ENCODE data around the gene IER3. TPM values are rescaled to one million over a fixed set of nuclear protein-coding genes. Genes with fewer than 3 reads are reported as not detected.

Gene IER3
- total and polyA plus RNA-seq, 2 of the 13 experiments (the other 11 are each of a cell fraction or from before 2014, with no cell fraction given) = 51.1 to 131 TPM

- TF ChIP-seq ZNF646 (CRISPR knock-in tag; IDR thresholded peaks at IDR 0.05) = no peak
- TF ChIP-seq, protein P1, sequence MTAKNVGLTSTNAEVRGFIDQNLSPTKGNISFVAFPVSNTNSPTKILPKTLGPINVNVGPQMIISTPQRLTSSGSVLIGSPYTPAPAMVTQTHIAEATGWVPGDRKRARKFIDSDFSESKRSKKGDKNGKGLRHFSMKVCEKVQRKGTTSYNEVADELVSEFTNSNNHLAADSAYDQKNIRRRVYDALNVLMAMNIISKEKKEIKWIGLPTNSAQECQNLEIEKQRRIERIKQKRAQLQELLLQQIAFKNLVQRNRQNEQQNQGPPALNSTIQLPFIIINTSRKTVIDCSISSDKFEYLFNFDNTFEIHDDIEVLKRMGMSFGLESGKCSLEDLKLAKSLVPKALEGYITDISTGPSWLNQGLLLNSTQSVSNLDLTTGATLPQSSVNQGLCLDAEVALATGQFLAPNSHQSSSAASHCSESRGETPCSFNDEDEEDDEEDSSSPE (CRISPR knock-in tag; IDR thresholded peaks at IDR 0.05) = peak; percentile 97
- no peak for TF ChIP-seq TOPORS (CRISPR knock-in tag; IDR thresholded peaks at IDR 0.05)
- TF ChIP-seq ELF3 (CRISPR knock-in tag; IDR thresholded peaks at IDR 0.05) = no peak
- TF ChIP-seq ZNF83 (CRISPR knock-in tag; IDR thresholded peaks at IDR 0.05; ENCODE audit: borderline replicate concordance) = no peak; the same call in 1 of the 2 replicates
- TF ChIP-seq KLF12 (CRISPR knock-in tag; IDR thresholded peaks at IDR 0.05; ENCODE audit: borderline replicate concordance) = peak; percentile 91; the same call in 1 of the 2 replicates
- peak; percentile 74; the same call in 1 of the 2 replicates for TF ChIP-seq TBX2 (CRISPR knock-in tag; IDR thresholded peaks at IDR 0.05; ENCODE audit: borderline replicate concordance)
- TF ChIP-seq, protein P2, sequence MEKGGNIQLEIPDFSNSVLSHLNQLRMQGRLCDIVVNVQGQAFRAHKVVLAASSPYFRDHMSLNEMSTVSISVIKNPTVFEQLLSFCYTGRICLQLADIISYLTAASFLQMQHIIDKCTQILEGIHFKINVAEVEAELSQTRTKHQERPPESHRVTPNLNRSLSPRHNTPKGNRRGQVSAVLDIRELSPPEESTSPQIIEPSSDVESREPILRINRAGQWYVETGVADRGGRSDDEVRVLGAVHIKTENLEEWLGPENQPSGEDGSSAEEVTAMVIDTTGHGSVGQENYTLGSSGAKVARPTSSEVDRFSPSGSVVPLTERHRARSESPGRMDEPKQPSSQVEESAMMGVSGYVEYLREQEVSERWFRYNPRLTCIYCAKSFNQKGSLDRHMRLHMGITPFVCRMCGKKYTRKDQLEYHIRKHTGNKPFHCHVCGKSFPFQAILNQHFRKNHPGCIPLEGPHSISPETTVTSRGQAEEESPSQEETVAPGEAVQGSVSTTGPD (CRISPR knock-in tag; IDR thresholded peaks at IDR 0.05) = no peak
- no peak for TF ChIP-seq ZNF550 (CRISPR knock-in tag; IDR thresholded peaks at IDR 0.05; ENCODE audit: borderline replicate concordance)
- peak; percentile 99 for TF ChIP-seq POLR2AphosphoS5 (IDR thresholded peaks at IDR 0.05; ENCODE audit: low read depth, low read length)
- no peak for TF ChIP-seq ZNF207 (IDR thresholded peaks at IDR 0.05; ENCODE audit: borderline replicate concordance)
- TF ChIP-seq ZFP90 (CRISPR knock-in tag; IDR thresholded peaks at IDR 0.05; ENCODE audit: borderline replicate concordance) = peak; percentile 74; the same call in 1 of the 2 replicates
- no peak; the same call in 1 of the 2 replicates for TF ChIP-seq FOXP1 (IDR thresholded peaks at IDR 0.05)
- TF ChIP-seq FOXP1 (CRISPR knock-in tag; IDR thresholded peaks at IDR 0.05) = peak; percentile 18
- TF ChIP-seq SNAPC5 (CRISPR knock-in tag; IDR thresholded peaks at IDR 0.05; ENCODE audit: borderline replicate concordance) = no peak
- TF ChIP-seq ZNF232 (CRISPR knock-in tag; IDR thresholded peaks at IDR 0.05; ENCODE audit: borderline replicate concordance) = peak; percentile 67; the same call in 1 of the 2 replicates
- no peak for TF ChIP-seq ARNT (IDR thresholded peaks at IDR 0.05)
- TF ChIP-seq ZNF34 (CRISPR knock-in tag; IDR thresholded peaks at IDR 0.05; ENCODE audit: borderline replicate concordance) = no peak
- TF ChIP-seq GTF2F1 (IDR thresholded peaks at IDR 0.05; ENCODE audit: low read length) = peak; percentile 90
- peak; percentile 17; the same call in 1 of the 2 replicates for TF ChIP-seq ZIK1 (CRISPR knock-in tag; IDR thresholded peaks at IDR 0.05; ENCODE audit: borderline replicate concordance, low read depth)
- no peak for TF ChIP-seq CCAR2 (optimal IDR thresholded peaks at IDR 0.05; ENCODE audit: low read depth, low read length)
Measured at GRCh38 chr6:30719791-30720737, 24.3 kb downstream of the IER3 start, which contains the start of gene TUBB (continued).
